Neural cell (in vitro differentiated cells): ENCODE data around the gene PHF12. TPM values are rescaled to one million over a fixed set of nuclear protein-coding genes. Genes with fewer than 3 reads are reported as not detected.
A peak's percentile ranks its signal among the peaks of the same experiment; 100 is the strongest.

ENCODE experiments used
- H2AFZ ChIP-seq: fragments of 200-600, 300-800 bp; sonication (generic), shearing (Covaris generic); 2 replicates; pipeline ENCODE4 v1.6.0; 2014; ENCODE audit warnings: low read depth, mild to moderate bottlenecking, antibody characterized with exemption, low read length, moderate library complexity
- H3F3A ChIP-seq: fragments of 200-600 bp; shearing (Covaris generic); 2 replicates; pipeline ENCODE4 v1.6.1; 2016; ENCODE audit warnings: mild to moderate bottlenecking, moderate library complexity, mixed read lengths, antibody characterized with exemption, low read length; ENCODE audit not compliant: insufficient read depth, poor library complexity, severe bottlenecking
- H3K27ac ChIP-seq: fragments of 200-600, 300-800 bp; sonication (generic), shearing (Covaris generic); 2 replicates; pipeline ENCODE4 v1.5.1; 2014; ENCODE audit warnings: mild to moderate bottlenecking, low read length, moderate library complexity
- H3K27me3 ChIP-seq: fragments of 300-800, 200-600 bp; sonication (generic), shearing (Covaris generic); 2 replicates; pipeline ENCODE4 v1.6.0; 2014; ENCODE audit warnings: mild to moderate bottlenecking, low read depth, low read length, moderate library complexity; ENCODE audit not compliant: insufficient read depth
- H3K36me3 ChIP-seq: fragments of 300-800, 200-600 bp; sonication (generic), shearing (Covaris generic); 2 replicates; pipeline ENCODE4 v1.5.1; 2014; ENCODE audit warnings: mild to moderate bottlenecking, antibody characterized with exemption, low read length, moderate library complexity; ENCODE audit not compliant: insufficient read depth
- H3K4me2 ChIP-seq: fragments of 300-800, 200-600 bp; sonication (generic), shearing (Covaris generic); 2 replicates; pipeline ENCODE4 v1.6.0; 2014; ENCODE audit warnings: mild to moderate bottlenecking, low read length
- H3K4me3 ChIP-seq: fragments of 300-800, 200-600 bp; sonication (generic), shearing (Covaris generic); 2 replicates; pipeline ENCODE4 v1.5.1; 2014; ENCODE audit warnings: mild to moderate bottlenecking, low read length, moderate library complexity
- H3K79me2 ChIP-seq: fragments of 200-600 bp; shearing (Covaris generic); replicated peaks from 2 replicates; pipeline ENCODE4 v1.6.0; 2014; ENCODE audit warnings: mild to moderate bottlenecking, low read length, moderate library complexity; ENCODE audit not compliant: insufficient read depth
- H3K9ac ChIP-seq: fragments of 300-800, 200-600 bp; sonication (generic), shearing (Covaris generic); 2 replicates; pipeline ENCODE4 v1.6.1; 2016; ENCODE audit warnings: mild to moderate bottlenecking, low read length, mixed read lengths
- H3K9me2 ChIP-seq: fragments of 200-600 bp; shearing (Covaris generic); 2 replicates; pipeline ENCODE4 v1.6.1; 2016; ENCODE audit warnings: mild to moderate bottlenecking, low read length, mixed read lengths; ENCODE audit not compliant: insufficient read depth
- H3K9me3 ChIP-seq: fragments of 200-600, 300-800 bp; sonication (generic), shearing (Covaris generic); 2 replicates; pipeline ENCODE4 v1.6.1; 2016; ENCODE audit warnings: mild to moderate bottlenecking, mixed run types, low read length, moderate library complexity, mixed read lengths
- H4K20me1 ChIP-seq: fragments of 200-600 bp; shearing (Covaris generic); 2 replicates; pipeline ENCODE4 v1.6.1; 2016; ENCODE audit warnings: mild to moderate bottlenecking, mixed run types; ENCODE audit not compliant: insufficient read depth
- CTCF ChIP-seq: fragments of 450-650 bp; IDR thresholded peaks from 2 replicates; pipeline ENCODE4 v1.5.1; 2014; ENCODE audit warnings: antibody characterized with exemption, mild to moderate bottlenecking, moderate library complexity; ENCODE audit not compliant: poor library complexity, severe bottlenecking
- EP300 ChIP-seq: fragments of 450-650 bp; conservative IDR thresholded peaks from 2 replicates; pipeline ENCODE4 v1.6.1; 2014; ENCODE audit warnings: antibody characterized with exemption, mild to moderate bottlenecking, moderate library complexity; ENCODE audit not compliant: poor library complexity, severe bottlenecking
- EZH2 ChIP-seq: fragments of 200-600, 300-800 bp; shearing (Covaris generic), sonication (generic); IDR thresholded peaks from 2 replicates; pipeline ENCODE4 v1.6.1; 2014; ENCODE audit warnings: antibody characterized with exemption, low read length, borderline replicate concordance, mild to moderate bottlenecking; ENCODE audit not compliant: insufficient read depth, poor library complexity, severe bottlenecking
- MXI1 ChIP-seq: fragments of 450-650 bp; conservative IDR thresholded peaks from 2 replicates; pipeline ENCODE4 v1.6.1; 2014; ENCODE audit warnings: antibody characterized with exemption, mild to moderate bottlenecking; ENCODE audit not compliant: poor library complexity, severe bottlenecking
- POLR2AphosphoS5 ChIP-seq: IDR thresholded peaks from 2 replicates; pipeline ENCODE4 v1.6.1; 2012
- RAD21 ChIP-seq: fragments of 450-650 bp; conservative IDR thresholded peaks from 2 replicates; pipeline ENCODE4 v1.6.1; 2014; ENCODE audit warnings: antibody characterized with exemption, mild to moderate bottlenecking, moderate library complexity
- REST ChIP-seq: IDR thresholded peaks from 2 replicates; pipeline ENCODE4 v1.6.1; 2012; ENCODE audit warnings: borderline replicate concordance
- SMC3 ChIP-seq: fragments of 450-650 bp; conservative IDR thresholded peaks from 2 replicates; pipeline ENCODE4 v1.6.1; 2014; ENCODE audit warnings: antibody characterized with exemption, mild to moderate bottlenecking, moderate library complexity; ENCODE audit not compliant: poor library complexity
- TAF1 ChIP-seq: IDR thresholded peaks from 2 replicates; pipeline ENCODE4 v1.6.1; 2012; ENCODE audit warnings: low read depth
- polyA plus RNA-seq: library from polyadenylated mRNA; depleted of rRNA; stranded (reverse); fragments of >200 nt; gene quantifications from 2 replicates; pipeline ENCODE4 v1.2.3, GENCODE V29; 2014

Gene PHF12
- polyA plus RNA-seq, 1 donor from 2014 or later, result 10.4 TPM

- peak overlapping the region; percentile 84 for H3K9ac ChIP-seq
- H3F3A ChIP-seq, result peaks cover 2% of the 10 kb centered on the region
- no peaks in the 10 kb centered on the region for H4K20me1 ChIP-seq
- H3K9me3 ChIP-seq, result no peaks in the 10 kb centered on the region
- H3K4me3 ChIP-seq, result peak overlapping the region; percentile 68
- H2AFZ ChIP-seq, result peak overlapping the region; percentile 57
- peak; percentile 58 for TF ChIP-seq POLR2AphosphoS5
- TF ChIP-seq TAF1, result peak; percentile 63
- no peak for TF ChIP-seq CTCF
- no peak for TF ChIP-seq EZH2
- peak; percentile 47 for TF ChIP-seq MXI1
- TF ChIP-seq RAD21, result no peak
- peak; percentile 67 for TF ChIP-seq EP300
- TF ChIP-seq REST, result peak; percentile 92
- no peak for TF ChIP-seq SMC3
- H3K9me2 ChIP-seq, result no peaks in the 10 kb centered on the region
- H3K79me2 ChIP-seq, result peaks cover 34% of the 10 kb centered on the region
- H3K27ac ChIP-seq, result peak overlapping the region; percentile 98
- H3K4me2 ChIP-seq, result peak overlapping the region; percentile 77
- H3K27me3 ChIP-seq, result no peaks in the 10 kb centered on the region
- no peaks in the 10 kb centered on the region for H3K36me3 ChIP-seq
These were observed 965 bp upstream of the PHF12 start for GRCh38 chr17:28951991-28952975.

- Histone ChIP-seq H3F3A (peaks cover 2% of the 10 kb centered on the region), H3K79me2 (peaks cover 48% of the 10 kb centered on the region), H2AFZ (peak overlapping the region; percentile 13), H3K9me2 (no peaks in the 10 kb centered on the region), H3K36me3 (no peaks in the 10 kb centered on the region), H3K4me2 (peak overlapping the region; percentile 58), H3K27ac (peak overlapping the region; percentile 98), H3K4me3 (peak overlapping the region; percentile 96), H3K27me3 (no peaks in the 10 kb centered on the region), H3K9me3 (no peaks in the 10 kb centered on the region), H3K9ac (peak overlapping the region; percentile 99), H4K20me1 (peaks cover 7% of the 10 kb centered on the region)
- TF ChIP-seq EZH2 (no peak), POLR2AphosphoS5 (peak; percentile 74), REST (peak; percentile 45)
These were observed 428 bp downstream of the PHF12 start for GRCh38 chr17:28950752-28951427.
